Measurements from ENCODE around the gene GHR. TPM values are rescaled to one million over a fixed set of nuclear protein-coding genes. Genes with fewer than 3 reads are reported as not detected.

Gene GHR
- total RNA-seq, 1 experiment from 2014 or later: 0.05 TPM

- no peak for DNase-seq (ENCODE audit: low read depth, low spot score)
- Histone ChIP-seq H3K36me3 (ENCODE audit: control insufficient read depth, insufficient read depth, low read length) (no peaks in the 10 kb centered on the region), H3K4me1 (ENCODE audit: control insufficient read depth, insufficient read depth, low read length) (no peaks in the 10 kb centered on the region), H3K27me3 (ENCODE audit: control insufficient read depth, insufficient read depth, low read length) (no peaks in the 10 kb centered on the region), H3K27ac (ENCODE audit: low read length) (no peak overlapping the region), H3K9me3 (ENCODE audit: control insufficient read depth, insufficient read depth, low read depth, low read length) (no peaks in the 10 kb centered on the region), H3K4me3 (ENCODE audit: low read depth in 2 of 2, low read length in 2 of 2) (no peak overlapping the region)
- POLR2A ChIA-PET: no interaction called here
- CTCF ChIA-PET: interaction anchor here (0.6 kb wide), 1 partner anchor 682 kb away, joined by 6 read pairs; no protein-coding TSS in a partner anchor
- ATAC-seq: no peak
- in situ Hi-C loops (cut with HindIII; ENCODE audit: low pct_unique_long_range_greater_than_20kb, low sequenced_read_pairs): no loop called here
- intact Hi-C loops (cut with micrococcal nuclease; ENCODE audit: unreplicated experiment): no loop called here
- BruUV-seq (replicated peaks): no TSS peak
- TF ChIP-seq, protein P1, sequence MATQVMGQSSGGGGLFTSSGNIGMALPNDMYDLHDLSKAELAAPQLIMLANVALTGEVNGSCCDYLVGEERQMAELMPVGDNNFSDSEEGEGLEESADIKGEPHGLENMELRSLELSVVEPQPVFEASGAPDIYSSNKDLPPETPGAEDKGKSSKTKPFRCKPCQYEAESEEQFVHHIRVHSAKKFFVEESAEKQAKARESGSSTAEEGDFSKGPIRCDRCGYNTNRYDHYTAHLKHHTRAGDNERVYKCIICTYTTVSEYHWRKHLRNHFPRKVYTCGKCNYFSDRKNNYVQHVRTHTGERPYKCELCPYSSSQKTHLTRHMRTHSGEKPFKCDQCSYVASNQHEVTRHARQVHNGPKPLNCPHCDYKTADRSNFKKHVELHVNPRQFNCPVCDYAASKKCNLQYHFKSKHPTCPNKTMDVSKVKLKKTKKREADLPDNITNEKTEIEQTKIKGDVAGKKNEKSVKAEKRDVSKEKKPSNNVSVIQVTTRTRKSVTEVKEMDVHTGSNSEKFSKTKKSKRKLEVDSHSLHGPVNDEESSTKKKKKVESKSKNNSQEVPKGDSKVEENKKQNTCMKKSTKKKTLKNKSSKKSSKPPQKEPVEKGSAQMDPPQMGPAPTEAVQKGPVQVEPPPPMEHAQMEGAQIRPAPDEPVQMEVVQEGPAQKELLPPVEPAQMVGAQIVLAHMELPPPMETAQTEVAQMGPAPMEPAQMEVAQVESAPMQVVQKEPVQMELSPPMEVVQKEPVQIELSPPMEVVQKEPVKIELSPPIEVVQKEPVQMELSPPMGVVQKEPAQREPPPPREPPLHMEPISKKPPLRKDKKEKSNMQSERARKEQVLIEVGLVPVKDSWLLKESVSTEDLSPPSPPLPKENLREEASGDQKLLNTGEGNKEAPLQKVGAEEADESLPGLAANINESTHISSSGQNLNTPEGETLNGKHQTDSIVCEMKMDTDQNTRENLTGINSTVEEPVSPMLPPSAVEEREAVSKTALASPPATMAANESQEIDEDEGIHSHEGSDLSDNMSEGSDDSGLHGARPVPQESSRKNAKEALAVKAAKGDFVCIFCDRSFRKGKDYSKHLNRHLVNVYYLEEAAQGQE (IDR thresholded peaks at IDR 0.05; ENCODE audit: insufficient read depth in 1 of 2, low read depth in 2 of 2, low read length in 1 of 2): no peak
- TF ChIP-seq POLR2AphosphoS5 (IDR thresholded peaks at IDR 0.05; ENCODE audit: low read depth, low read length): no peak
- TF ChIP-seq CTCF (IDR thresholded peaks at IDR 0.05): no peak
- TF ChIP-seq TCF7L2 (IDR thresholded peaks at IDR 0.05; ENCODE audit: low read depth, low read length): no peak
- no peak for TF ChIP-seq SIN3A (IDR thresholded peaks at IDR 0.05; ENCODE audit: borderline replicate concordance, insufficient read depth, low read depth, low read length)
These were observed 31.2 kb downstream of the GHR start for GRCh38 chr5:42454216-42454995.

DNA sequence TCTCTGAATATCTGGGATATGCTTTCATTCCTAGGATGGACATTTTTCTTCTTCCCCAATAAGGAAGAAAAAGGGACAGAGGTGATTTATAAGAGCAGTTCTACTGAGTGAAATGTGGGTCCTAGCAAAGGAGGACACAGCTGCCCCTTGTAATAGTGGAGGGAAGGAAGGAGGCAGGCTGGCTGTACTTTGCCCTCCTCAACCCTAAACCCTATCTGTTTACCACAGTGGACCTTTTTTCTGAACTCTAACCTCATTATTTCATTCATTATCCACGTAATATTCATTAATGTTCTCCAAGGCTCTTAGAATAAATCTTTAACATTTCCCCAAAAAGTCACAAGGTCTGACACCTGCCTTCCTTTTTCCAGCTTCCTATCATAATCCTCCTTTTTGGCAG lies 37.8 kb downstream of the GHR start:
- DNase-seq (ENCODE audit: low read depth, low spot score) (no peak), ATAC-seq (no peak)
- no peak for TF ChIP-seq POLR2AphosphoS5 (IDR thresholded peaks at IDR 0.05; ENCODE audit: low read depth, low read length)
- TF ChIP-seq SIN3A (IDR thresholded peaks at IDR 0.05; ENCODE audit: borderline replicate concordance, insufficient read depth, low read depth, low read length): no peak
- in situ Hi-C loops (cut with HindIII; ENCODE audit: low pct_unique_long_range_greater_than_20kb, low sequenced_read_pairs): no loop called here
- ChIA-PET POLR2A (no interaction called here), CTCF (no interaction called here)
- intact Hi-C loops (cut with micrococcal nuclease; ENCODE audit: unreplicated experiment): no loop called here
- H3K4me3 ChIP-seq (ENCODE audit: low read depth in 2 of 2, low read length in 2 of 2): no peak overlapping the region
- H3K36me3 ChIP-seq (ENCODE audit: control insufficient read depth, insufficient read depth, low read length): no peaks in the 10 kb centered on the region
- no peaks in the 10 kb centered on the region for H3K9me3 ChIP-seq (ENCODE audit: control insufficient read depth, insufficient read depth, low read depth, low read length)
- H3K4me1 ChIP-seq (ENCODE audit: control insufficient read depth, insufficient read depth, low read length): no peaks in the 10 kb centered on the region
- H3K27ac ChIP-seq (ENCODE audit: low read length): no peak overlapping the region
- no peaks in the 10 kb centered on the region; the same call in 1 of the 2 replicates for H3K27me3 ChIP-seq (ENCODE audit: control insufficient read depth, insufficient read depth, low read length)
- no TSS peak for BruUV-seq (replicated peaks)

GRCh38 chr5:42461507-42461906 lies 38.3 kb downstream of the GHR start:
- no peaks in the 10 kb centered on the region; the same call in 1 of the 2 replicates for H3K27me3 ChIP-seq (ENCODE audit: control insufficient read depth, insufficient read depth, low read length)
- H3K4me3 ChIP-seq (ENCODE audit: low read depth in 2 of 2, low read length in 2 of 2): no peak overlapping the region
- H3K4me1 ChIP-seq (ENCODE audit: control insufficient read depth, insufficient read depth, low read length): no peaks in the 10 kb centered on the region
- DNase-seq (ENCODE audit: low read depth, low spot score) (no peak), ATAC-seq (no peak)
- in situ Hi-C loops (cut with HindIII; ENCODE audit: low pct_unique_long_range_greater_than_20kb, low sequenced_read_pairs) (no loop called here), intact Hi-C loops (cut with micrococcal nuclease; ENCODE audit: unreplicated experiment) (no loop called here)
- no peak overlapping the region for H3K27ac ChIP-seq (ENCODE audit: low read length)
- BruUV-seq (replicated peaks): no TSS peak
- TF ChIP-seq, protein P1 (IDR thresholded peaks at IDR 0.05; ENCODE audit: insufficient read depth in 1 of 2, low read depth in 2 of 2, low read length in 1 of 2): no peak
- no peak for TF ChIP-seq SIN3A (IDR thresholded peaks at IDR 0.05; ENCODE audit: borderline replicate concordance, insufficient read depth, low read depth, low read length)
- no peaks in the 10 kb centered on the region for H3K36me3 ChIP-seq (ENCODE audit: control insufficient read depth, insufficient read depth, low read length)
- ChIA-PET CTCF (no interaction called here), POLR2A (no interaction called here)
- H3K9me3 ChIP-seq (ENCODE audit: control insufficient read depth, insufficient read depth, low read depth, low read length): no peaks in the 10 kb centered on the region

All from Panc1 (cell line).